Stimulated activated CD8-positive, alpha-beta memory T cell treated with anti-CD3 and anti-CD28 coated beads, Interleukin-4, amount 100 ng/mL, for 4 hours (primary cell): ENCODE results near the gene ACSM3.
"Not testable (repeated sequence)": the region's sequence is repeated elsewhere in the genome, so short reads cannot be mapped to it uniquely, and the experiment has no call there.

Source experiments
- DNase-seq, 2 donors: peaks; one replicate each; pipeline ENCODE4 v3.0.0-alpha.2; 2020; ENCODE audit warnings: low read depth in 2 of 2, low spot score in 1 of 2

Gene ACSM3

DNA sequence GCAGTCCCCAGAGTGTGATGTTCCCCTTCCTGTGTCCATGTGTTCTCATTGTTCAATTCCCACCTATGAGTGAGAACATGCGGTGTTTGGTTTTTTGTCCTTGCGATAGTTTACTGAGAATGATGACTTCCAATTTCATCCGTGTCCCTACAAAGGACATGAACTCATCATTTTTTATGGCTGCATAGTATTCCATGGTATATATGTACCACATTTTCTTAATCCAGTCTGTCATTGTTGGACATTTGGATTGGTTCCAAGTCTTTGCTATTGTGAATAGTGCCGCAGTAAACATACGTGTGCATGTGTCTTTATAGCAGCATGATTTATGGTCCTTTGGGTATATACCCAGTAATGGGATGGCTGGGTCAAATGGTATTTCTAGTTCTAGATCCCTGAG lies 8.0 kb upstream of the ACSM3 start:
- DNase-seq, result not testable (repeated sequence)

- no peak for DNase-seq
Measured at GRCh38 chr16:20760346-20760745, 3.5 kb upstream of the ACSM3 start.

GRCh38 chr16:20761175-20761574 lies 2.6 kb upstream of the ACSM3 start:
- no peak for DNase-seq

- no peak for DNase-seq
Measured at GRCh38 chr16:20762404-20763123, 1.2 kb upstream of the ACSM3 start.

DNA sequence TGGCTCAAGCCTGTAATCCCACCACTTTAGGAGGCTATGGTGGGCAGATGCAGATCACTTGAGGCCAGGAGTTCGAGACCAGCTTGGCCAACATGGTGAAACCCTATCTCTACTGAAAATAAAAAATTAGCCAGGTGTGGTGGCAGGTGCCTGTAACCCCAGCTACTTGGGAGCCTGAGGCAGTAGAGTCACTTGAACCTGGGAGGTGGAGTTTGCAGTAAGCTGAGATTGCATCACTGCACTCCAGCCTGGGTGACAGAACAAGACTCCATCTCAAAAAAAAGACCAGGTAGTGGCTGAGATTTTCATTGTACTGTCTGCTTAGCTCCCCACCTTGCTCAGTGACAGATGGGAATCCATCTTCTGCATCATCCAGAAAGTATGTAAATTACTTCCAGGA lies 634 bp downstream of the ACSM3 start:
- DNase-seq, result not testable (repeated sequence)

DNA sequence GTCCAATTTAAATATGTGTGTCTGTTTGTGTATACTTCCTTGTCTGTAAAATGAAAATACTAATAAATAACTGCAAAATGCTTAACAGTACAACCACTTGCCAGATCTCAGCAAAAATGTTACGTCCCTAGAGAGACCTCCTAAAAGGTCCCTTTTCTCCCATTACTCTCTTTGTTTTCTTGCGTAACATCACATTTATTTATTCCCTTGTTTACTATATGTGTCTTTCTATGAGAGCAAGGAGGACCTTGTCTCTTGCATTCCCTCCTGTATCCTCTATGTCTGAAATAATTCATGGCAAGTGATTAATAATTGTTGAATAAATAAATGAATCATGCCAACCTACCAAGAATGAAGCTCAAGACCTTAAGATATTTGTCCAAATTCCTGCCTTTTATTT lies 1.9 kb downstream of the ACSM3 start:
- no peak for DNase-seq

GRCh38 chr16:20766294-20766693 lies 2.5 kb downstream of the ACSM3 start:
- DNase-seq, result no peak

DNA sequence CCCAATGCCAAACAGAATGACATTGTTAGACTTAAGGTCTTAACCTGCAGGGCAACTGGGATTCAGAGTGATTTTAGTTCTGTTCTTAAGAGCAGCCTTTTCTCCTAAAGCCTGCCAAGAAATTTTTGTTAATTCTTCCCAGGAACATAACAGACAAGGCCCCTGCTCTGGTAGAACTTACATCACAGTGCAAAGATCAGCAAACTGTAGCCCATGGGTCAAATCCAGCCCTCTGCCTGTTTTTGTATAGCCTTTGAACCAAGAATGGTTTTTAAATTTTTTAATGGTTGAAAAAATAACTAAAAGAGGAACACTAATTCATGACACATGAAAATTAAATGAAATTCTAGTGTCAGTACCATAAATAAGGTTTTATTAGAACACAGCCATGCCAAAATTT lies 3.8 kb downstream of the ACSM3 start:
- DNase-seq, result no peak

DNA sequence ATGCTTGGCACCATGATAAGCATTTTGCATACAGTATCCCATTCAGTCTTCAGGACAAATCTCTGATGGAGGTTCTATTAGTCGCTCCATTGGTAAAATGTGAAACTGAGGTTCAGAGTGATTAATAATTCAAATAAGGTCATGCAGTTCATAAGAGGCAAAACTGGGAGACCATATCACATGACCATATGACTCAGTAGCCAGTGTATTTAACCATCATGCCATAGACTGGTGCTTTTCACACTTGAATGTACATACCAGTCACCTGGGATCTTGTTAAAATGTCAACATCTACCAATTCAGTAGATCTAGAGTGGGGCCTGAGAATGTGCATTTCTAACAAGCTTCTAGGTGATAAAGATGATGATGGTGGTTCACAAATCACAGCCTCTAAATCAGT lies 4.3 kb downstream of the ACSM3 start:
- no peak for DNase-seq

DNA sequence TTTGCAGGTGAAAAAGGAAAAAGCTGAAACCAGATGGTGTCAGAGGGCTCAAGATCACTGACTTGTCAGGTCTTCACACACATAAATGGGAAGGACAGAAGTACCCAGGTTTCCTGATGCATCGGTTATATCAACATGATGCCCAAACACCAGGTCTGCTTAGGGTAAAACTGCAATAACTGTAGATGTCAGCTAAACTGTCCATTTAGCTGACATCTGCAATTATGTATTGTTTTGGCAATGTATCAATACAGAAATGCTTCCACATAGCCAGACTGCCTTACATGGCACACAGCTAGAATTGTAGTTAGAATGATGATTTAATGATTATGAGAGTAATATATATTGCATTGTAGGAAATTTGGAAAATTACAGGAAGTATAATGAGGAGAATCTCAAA lies 5.0 kb downstream of the ACSM3 start:
- DNase-seq, result no peak

GRCh38 chr16:20773679-20774078 lies 9.9 kb downstream of the ACSM3 start:
- no peak for DNase-seq

DNA sequence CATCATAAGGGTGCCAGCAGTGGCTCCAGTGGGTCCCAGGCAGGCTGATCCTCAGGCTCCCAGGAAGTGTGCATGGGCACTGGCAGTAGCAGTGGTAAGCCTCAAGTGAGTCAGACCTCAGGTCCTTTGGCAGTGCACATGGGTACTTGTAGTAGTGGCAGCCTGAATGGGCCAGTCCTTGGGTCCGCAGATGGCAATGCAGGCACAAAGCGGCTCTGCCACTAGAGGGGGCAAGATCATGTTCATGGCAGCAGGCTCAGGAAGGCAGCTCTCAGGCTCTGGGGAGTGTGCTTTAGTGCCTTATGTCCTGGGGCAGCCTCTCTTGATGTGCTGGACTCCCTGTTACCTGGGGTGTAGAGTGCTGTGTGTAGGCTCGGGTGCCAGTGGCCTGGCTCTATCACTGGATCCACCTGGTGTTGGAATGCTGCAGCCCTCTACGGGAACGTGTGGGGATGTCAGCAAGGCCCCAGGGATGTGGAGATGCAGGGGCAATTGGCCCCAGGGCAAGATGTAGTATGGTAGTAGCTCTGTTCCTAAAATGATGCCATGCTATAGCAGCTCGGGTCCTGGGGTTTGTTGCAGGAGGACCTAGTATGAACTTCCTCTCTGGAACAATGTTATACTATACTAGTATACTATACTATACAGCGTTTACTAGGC lies 11.0 kb downstream of the ACSM3 start:
- no peak for DNase-seq

GRCh38 chr16:20781697-20782096 lies 17.9 kb downstream of the ACSM3 start:
- no peak for DNase-seq

GRCh38 chr16:20782470-20782869 lies 18.7 kb downstream of the ACSM3 start:
- no peak for DNase-seq

DNA sequence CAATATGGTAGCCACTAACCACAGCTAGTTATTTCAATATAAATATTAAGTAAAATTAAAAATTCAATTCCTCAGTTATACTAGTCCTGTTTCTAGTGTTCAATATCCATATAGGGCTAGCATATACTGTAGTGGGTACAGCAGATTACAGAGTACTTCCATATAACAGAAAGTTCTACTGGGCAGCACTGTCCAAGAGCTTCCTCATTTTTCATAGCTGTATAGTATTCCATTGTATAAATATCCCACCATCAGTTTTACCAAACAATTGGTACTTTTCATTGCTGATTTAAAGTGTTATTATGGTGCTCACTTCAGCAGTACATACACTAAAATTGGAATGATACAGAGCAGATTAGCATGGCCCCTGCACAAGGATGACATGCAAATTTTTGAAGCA lies 20.4 kb downstream of the ACSM3 start:
- no peak for DNase-seq

DNA sequence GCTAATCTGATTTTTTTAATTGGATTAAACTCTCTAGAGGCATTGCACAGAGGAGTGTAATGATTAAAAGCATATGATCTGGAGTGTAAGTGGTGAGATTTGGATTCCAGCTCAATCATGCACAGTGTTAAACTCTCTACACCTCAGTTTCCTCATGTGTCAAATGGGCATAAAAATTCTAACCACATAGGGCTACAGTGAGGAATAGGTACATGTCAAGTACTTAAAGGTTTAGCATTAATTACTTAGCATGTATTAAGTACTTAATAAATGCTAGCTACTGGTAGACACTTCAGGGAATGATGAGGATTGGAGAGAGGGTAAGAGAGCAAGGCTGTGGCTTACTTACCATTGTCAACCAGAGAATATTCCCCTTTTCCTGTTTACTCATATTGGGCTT lies 25.3 kb downstream of the ACSM3 start:
- DNase-seq, result no peak

DNA sequence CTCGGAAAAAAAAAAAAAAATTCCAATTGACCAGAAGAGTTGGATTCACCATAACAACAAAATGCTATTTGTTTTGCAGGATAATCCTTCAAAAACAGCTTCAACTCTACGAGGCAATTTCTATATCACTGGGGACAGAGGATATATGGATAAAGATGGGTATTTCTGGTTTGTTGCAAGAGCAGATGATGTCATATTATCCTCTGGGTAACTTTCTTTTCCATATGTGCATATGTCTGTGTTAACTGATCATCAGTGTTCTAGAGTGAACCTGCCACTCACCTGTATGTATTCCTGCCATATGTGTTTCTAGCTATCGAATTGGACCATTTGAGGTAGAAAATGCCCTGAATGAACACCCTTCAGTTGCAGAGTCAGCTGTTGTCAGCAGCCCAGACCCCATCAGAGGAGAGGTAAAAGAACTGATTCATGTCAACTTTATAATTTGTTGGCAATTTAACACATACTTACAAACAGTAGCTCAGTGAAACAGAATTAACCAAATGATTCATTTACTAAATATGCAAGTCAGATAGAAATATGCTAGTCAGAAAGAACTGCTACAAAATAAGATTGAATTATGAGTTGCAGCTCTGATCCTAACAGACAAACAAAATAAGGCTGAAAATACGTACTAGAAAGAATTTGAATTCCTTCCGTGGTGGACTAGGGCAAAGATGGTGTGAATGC lies 28.3 kb downstream of the ACSM3 start:
- DNase-seq, result no peak

DNA sequence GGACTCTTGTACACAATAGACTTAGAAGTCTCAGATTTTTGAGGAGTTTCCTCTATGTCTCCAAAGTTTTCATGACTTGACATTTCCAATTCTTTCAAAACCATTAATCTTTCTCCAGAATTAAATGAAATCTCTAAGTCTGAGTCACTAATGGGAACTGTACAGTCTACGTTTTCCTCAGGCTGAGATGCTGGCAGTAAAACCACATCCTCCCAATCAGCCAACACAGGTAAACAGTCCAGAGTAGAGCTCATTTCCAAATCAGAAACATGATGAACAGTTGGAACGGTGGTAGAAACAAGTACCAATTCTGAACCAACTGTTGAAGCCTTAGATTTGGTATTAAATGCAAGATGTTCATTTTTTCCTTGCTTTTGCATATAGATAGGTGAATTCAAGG lies 34.5 kb downstream of the ACSM3 start:
- DNase-seq, result no peak

GRCh38 chr16:20799599-20799998 lies 35.8 kb downstream of the ACSM3 start:
- DNase-seq, result no peak

GRCh38 chr16:20801278-20801677 lies 37.5 kb downstream of the ACSM3 start:
- DNase-seq, result no peak

DNA sequence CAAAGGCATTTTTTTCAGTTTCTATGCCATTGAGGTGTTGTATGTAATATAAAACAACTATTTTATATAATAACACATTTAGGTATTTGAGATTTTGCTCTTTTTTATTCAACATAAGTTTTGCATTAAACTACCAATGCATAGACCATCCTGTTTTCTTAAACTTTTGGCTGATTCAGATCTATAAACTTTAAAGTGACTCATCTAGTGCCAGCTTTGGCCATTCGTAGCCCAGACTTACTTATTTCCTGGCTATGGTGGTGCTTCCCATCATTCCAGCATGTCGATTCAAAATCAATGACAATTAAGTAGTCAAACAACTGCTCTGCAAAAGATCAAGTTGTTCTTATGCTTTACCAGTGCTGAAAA lies 39.4 kb downstream of the ACSM3 start:
- no peak for DNase-seq

DNA sequence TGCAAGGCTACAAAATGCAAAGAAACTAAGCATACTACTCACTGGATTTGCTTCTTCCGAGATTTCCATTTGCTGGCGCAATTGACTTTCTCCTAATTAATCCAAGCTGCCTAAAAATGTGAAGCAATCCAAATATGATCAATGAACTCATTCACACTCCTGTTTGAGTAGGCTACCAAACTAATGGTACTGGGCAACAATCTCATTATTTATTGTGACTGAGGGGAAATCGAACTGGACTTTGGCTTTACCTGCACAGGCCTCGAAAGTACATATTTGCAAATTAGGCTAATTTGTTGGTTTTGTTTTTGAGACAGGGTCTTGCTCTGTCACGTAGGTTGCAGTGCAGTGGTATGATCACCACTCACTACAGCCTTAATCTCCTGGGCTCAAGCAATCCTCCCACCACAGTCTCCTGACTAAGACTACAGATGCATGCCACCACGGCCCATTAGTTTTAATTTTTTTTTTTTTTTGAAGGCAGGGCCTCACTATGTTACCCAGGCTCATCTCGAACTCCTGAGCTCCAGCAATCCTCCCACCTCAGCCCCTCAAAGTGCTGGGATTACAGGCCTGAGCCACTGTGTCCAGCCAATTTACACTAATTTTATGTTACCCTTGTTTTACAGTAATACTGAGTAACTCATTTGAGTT lies 39.9 kb downstream of the ACSM3 start:
- DNase-seq, result no peak
